COLO829 (cell line): ENCODE measurements around the gene ACTBL2.
A peak's percentile ranks its signal among the peaks of the same experiment; 100 is the strongest.
"Not testable (repeated sequence)": the region's sequence is repeated elsewhere in the genome, so short reads cannot be mapped to it uniquely, and the experiment has no call there.

Source experiments
- DNase-seq: peaks from one replicate; pipeline ENCODE4 v3.0.0; 2012; ENCODE audit warnings: low spot score

ACTBL2 gene

DNA sequence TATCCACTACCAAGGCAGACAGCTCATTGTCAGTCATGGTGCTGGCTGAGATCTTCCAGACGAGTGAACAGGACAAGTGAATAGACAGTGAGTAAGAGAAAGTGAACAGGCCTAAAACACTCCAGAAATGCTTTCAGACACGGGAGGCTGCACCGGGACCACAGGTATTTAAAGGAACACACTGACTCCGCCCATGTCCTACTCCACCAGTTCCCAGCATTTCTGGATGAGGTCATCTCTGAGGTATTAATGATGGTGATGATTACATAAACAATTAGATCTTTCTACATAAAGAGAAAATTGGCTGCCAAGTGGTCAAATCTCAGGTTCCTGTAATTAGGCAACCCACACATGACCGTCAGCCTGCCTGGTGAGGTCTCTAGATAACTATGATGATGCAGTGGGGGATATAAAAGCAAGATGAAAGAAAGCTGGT lies at the start of gene ACTBL2:
ACTBL2 (minus strand) TSS at position 141 of the 436 bp plus-strand sequence; CDS start at position 37, 104 bp downstream.
- no peak for DNase-seq

GRCh38 chr5:57531333-57531732 lies 48.7 kb upstream of the ACTBL2 start:
- DNase-seq: no peak

DNA sequence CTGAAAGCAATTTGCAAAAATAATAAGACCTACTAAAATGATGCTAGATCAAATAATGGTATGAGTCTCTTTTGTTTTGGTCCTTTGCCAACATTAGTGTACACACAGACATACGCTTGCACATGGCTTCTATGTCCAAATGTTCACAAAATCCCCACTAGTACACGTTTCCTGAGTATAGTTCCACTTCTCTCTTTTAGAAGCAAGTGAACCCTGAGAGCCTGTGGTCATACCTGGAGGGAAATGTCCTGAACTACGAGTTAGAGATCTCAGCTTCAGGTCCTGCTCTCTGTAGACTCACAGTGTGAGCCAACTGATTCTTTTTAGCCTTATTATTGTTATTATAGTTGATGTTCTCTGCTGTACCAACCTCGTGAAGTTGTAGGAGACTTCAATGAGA lies 47.3 kb upstream of the ACTBL2 start:
- DNase-seq: no peak

- DNase-seq: no peak
Measured at GRCh38 chr5:57527870-57528269, 45.3 kb upstream of the ACTBL2 start.

DNA sequence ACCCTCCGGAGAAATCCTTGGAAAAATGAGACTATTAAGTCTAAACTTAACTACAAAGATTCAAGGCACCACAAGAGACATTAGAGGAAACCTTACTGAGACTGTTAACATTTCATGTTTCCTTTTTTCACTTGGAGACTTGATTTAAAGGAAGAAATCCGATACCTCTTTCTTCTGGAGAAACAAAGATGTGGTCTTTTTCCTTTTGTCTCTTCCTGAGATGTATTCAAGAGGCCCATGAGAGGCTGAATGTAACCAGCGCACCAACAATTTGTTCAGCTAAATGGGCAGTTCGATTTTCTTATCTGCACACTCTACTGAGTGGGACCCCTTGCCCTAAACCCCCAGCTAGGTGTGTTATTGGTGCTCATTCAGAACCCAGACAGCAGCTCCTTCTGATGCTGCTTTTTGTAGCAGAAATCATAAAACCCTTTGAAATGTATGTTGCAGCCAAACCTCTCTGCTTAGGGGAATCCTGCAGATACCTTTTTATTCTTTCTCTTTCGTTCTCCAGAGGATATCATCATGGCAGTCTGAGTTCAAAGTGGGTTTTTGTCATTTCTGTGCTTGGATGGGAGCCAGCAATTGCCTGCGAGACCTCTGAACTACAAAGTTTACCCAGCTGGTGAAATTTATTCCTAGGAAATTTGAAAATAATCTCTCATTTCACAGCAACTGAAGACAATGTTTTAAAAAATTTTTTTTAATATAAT lies 41.9 kb upstream of the ACTBL2 start:
- no peak for DNase-seq

DNA sequence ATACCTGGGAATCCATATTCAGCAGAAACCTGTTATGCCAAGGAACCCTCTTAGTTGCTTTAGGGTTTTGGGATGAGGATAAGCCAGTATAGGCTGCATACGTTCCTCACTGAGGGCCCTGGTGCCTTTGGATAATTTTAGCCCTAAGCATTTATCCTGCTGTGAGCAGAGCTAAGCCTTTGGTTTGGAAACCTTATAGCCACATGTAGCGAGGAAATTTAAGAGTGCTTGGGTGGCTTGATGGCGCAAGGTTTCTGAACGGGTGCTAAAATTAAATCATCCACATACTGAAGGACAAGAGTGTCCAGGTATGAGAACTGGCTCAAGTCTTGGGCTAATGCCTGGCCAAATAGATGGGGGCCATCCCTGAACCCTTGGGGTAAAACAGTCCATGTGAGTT lies 39.9 kb upstream of the ACTBL2 start:
- not testable (repeated sequence) for DNase-seq

GRCh38 chr5:57518415-57518814 lies 35.8 kb upstream of the ACTBL2 start:
- DNase-seq: not testable (repeated sequence)

- no peak for DNase-seq
Measured at GRCh38 chr5:57517250-57517649, 34.6 kb upstream of the ACTBL2 start.

- DNase-seq: no peak
Measured at GRCh38 chr5:57513785-57514184, 31.2 kb upstream of the ACTBL2 start.

DNA sequence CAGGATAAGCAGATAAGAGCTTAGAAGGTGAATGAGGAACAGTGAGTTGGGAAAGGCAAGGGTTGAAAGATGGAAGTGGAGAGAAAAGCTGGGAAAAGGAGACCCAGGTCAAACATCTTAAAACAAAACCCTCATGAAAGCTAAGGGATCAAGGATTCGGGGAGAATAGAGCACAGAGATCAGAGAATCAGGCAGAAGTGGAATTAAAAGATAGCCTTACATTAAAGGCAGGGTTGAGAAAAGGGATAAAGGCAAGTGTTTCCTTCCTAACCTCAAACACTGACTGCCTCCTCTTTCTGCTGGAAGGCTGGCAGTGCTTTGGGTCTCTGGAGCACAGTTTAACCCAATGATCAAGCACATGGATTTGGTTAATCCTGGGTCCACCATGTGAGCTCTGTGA lies 28.7 kb upstream of the ACTBL2 start:
- DNase-seq: no peak

- DNase-seq: no peak
Measured at GRCh38 chr5:57509501-57510260, 27.1 kb upstream of the ACTBL2 start.

- no peak for DNase-seq
Measured at GRCh38 chr5:57508211-57508610, 25.6 kb upstream of the ACTBL2 start.

GRCh38 chr5:57505272-57506200 lies 22.9 kb upstream of the ACTBL2 start:
- no peak for DNase-seq

DNA sequence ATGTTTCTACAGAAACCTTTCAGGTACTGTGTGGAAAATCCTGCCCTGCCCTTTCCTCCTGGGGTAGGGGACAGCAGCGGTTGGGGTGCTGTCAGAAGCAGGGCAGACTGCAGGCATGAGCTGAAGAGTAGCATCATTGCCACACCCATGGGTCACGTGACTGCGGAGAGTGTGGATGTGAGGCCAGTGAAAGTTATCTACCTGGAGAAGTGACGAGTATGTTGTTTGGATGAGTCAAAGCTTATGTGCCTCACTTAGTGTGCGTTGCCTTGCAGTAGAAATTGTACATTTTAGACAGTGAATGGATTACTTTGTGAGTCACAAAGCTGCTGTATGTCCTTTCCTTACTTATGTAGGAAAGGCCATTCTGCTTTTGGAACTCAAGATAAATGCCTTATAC lies 21.7 kb upstream of the ACTBL2 start:
- DNase-seq: no peak

- no peak for DNase-seq
Measured at GRCh38 chr5:57503433-57503832, 20.8 kb upstream of the ACTBL2 start.

DNA sequence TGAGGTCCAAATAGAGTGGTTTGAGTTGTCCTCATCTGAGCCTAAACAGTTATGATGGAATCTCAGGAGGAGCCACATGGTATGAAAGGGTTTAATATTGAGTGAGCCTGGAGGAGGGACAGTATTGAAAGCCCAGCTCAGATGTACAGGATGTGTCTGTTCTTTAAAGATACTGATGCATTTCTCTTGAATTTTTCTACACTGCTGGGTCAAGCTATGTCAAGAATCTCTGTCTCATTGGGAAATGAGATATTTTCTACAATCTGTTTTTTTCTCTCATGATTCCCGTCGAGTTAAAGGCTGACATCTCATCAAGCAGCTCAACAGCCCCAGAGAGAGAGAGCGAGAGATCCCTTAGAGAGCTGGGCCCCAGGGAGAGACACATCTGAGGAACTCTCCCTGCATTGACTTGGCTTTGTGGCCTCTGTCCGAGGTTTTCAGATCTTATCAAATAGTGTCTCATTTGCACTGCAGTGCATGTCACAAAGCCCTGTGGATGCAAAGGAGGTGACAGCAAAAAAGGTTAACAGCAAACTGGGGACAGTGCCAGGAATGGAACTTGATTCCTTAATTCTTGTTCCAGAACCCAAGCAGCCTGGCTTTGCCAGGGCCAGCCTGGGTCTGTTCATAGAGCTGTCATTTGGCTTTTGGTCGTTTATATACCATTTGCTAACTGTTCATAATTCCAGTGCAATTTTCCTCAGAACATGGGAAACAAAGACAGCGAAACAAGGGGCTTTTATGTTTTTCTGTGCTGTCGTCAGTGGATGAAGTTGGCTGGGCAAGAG lies 19.0 kb upstream of the ACTBL2 start:
- no peak for DNase-seq

- DNase-seq: peak; percentile 42
Measured at GRCh38 chr5:57499262-57500050, 16.8 kb upstream of the ACTBL2 start.

GRCh38 chr5:57497733-57498132 lies 15.1 kb upstream of the ACTBL2 start:
- no peak for DNase-seq

DNA sequence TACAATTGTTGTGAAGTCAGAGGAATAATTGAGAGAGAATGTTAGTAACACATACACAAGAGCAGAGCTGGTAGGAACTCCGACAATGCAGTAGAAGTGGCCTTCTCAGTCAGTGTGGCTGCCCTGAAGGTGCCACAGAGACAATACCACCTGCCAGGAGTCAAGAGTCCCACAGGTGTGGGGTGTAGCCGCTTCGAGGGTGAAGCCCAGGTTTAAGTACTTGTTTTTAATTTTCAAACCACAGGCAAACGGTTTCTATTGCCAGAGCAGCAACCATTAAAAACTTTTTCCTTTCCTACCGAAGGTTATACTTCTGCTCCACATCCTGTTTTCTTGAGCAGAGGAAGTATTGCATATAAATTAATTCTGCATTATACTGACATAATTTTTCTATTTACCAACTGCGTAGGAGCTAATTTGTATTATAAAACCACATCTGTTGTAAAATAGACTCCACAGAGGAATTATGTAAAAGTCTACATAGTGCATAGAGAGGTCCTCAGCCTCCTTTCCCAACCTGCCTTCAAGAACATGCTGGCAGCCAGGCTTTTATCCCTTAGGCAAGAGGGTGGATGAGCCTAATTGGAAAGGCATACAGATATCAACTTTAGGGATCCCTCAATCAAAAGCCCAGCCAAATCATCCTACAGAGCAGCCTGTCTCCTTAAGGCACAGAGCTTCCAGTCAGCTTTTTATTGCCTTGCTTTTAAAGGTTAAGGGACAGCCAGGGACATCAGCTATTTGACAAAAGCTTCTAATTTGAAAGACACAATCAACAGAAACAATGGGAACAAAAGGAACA lies 12.9 kb upstream of the ACTBL2 start:
- no peak for DNase-seq
